NCI-H526 (cell line): Measurements from ENCODE around the gene FAM20C.

Experiments used
- DNase-seq, 2 experiments: peaks; one replicate each; lab custom pipeline; 2025; lab: John Stamatoyannopoulos, UW

Gene FAM20C

DNA sequence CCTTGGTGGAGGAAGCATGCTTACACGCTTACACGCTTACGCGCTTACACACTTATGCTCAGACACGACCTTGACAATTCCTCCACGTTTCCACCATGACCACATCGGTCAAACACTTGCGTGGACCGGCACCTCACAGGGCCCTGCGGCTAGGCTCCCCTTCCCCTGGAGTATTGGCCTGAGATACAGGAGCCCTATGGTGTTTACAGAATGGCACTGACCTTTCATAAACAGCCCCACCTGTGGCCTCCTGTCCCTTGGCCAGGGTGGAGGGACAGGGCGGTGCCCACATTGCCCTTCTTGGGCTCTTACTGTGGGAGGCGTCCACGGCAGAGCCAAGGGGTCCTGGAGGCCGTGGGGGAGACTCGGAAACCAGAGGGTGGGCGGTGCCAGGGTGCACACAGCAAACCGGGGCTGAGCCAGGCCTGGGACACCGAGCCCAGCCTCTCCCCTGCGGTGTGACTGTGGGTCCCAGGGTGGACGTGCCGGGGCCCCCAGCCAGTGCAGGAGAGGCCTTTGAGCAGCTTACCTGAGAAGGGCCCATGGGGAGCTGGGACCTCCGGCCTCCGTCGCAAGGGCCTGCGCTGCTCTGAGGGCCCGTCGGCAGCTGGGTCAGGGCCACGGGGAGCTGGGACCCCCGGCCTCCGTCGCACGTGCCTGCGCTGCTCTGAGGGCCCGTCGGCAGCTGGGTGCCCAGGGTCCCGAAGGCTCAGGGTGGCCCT, 53.4 kb downstream of the FAM20C start:
- no peak for DNase-seq

DNA sequence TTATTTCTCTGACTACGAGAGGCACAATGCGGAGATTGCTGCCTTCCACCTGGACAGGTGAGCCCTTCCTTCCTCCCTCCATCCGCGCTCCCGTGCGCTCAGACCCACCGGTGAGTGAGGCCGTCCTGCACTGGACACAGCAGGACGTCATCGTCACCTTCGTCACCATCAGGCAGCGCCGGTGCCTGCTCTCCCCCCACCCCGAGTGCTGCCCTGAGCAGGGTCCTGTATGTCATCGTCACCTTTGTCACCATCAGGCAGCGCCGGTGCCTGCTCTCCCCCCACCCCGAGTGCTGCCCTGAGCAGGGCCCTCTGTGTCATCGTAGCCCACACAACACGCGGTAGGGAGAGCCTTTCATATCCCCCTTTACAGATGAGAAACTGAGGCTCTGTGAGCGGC, 54.1 kb downstream of the FAM20C start:
- no peak for DNase-seq

DNA sequence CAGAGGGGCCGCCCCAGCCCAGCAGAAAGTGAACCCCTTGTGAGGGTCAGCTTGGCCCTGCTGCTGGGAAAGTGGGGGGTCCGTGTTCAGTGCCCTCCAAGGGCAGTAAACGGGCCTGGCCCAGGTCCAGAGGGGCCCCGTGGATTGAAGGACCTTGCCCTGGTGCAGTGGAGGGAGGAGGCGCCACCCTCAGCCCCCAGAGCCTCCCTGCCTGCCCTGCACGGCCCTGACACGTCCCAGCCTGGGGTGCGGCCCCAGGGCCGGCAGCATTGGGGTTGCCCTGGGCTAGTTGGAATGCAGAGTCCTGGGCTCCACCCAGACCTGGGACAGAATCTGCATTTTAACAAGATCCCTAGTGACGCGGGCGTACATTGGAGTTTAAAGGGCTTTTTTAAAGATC, 54.8 kb downstream of the FAM20C start:
- DNase-seq: no peak

DNA sequence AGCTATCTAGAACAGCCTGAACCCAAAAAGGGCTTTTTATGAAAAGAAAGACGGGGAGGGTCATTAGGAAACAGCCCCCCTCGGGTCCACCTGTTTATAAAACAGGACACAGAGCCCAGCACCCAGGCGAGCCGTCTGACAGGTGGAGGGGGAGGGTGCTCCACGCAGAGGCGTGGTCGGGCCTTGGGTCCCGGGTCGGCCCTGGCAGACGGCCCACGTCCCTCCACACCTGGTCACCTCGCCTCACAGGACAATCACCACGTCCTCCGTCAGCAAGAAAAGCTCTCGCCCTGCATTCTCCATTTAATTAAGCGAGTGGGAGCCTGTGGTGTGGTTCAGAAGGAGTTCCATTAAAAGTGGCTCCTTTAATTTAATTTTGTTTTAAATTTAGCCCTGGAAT, 55.3 kb downstream of the FAM20C start:
- no peak for DNase-seq

DNA sequence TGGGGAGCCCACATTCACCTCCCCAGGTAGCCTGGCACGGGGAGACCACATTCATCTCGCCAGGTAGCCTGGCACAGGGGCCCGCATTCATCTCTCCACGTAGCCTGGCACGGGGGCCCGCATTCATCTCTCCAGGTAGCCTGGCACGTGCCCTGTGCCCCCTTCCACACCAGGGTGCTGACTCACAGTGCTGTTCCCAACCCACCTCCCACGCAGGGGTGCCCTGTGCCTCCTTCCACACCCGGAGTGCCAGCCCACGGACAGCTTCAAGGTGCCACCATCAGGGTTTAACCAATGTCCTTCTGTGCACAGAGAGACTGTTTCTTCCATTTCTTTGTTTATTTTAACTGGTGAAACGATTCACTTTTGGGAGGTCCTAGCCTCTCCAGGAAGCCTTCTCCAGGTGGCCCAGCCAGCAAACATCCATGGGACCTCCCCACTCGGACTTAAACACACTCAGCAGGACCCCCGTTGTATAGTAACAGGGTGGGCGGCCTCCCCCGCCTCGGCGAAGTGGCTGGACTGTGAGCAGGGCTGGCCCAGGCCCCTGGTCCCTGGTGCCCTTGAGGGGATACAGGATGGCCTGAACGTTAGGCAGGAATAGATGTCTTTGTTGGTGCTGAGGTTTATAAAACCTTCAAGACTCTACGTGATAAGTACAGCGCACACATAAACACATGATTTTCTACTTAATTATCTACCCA, 56.5 kb downstream of the FAM20C start:
- no peak for DNase-seq

DNA sequence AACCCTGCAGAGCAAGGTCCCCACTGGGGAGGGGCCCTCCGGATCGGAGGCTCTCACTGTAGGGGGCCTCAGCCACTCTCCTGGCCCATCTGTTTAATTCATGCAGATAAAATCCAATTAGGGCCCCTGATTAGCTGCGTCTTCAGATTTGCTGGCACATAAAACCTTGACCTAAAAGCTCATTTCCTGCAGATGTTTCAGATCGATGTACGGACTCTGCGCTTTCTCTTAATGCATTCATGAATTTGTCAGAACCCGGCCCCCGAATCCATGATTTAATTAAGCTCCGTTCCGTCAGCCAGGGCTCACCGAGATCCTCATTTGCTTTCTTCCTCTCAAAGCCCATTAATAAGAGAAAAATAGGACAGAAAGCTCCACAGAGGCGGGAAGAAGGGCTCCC, 57.6 kb downstream of the FAM20C start:
- no peak for DNase-seq

DNA sequence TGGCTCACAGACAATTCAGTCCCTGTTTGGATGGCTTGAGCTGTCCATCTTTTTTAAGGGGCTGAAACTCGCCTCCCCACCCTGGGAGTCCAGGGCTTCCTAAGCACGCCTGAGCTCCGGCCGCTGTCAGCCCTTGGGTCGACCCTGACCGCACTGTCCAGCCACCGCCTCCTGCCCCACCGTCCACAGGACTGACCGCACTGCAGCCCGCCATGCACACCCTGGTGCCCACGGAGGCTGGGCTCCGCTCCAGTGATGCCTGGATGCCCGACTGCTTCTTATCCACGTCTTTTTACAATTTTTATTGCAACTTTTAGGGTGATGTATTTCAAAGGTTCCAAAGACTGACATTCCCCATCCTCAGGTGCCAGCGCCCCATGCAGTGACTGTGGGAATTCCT, 58.2 kb downstream of the FAM20C start:
- no peak for DNase-seq

DNA sequence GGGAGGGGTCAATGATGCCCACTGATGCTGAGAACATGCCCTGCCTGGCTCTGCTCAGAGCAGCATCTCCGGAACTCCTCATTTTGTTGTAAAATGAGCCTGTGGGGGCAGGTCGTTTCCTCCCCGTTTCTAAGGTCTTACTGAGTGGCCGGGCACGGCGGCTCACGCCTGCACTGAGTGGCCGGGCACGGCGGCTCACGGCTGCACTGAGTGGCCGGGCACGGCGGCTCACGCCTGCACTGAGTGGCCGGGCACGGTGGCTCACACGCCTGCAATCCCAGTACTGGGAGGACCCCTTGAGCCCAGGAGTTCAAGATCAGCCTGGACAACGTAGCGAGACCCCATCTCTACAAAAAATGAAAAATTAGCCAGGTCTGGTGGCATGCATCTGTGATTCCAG, 58.6 kb downstream of the FAM20C start:
- no peak for DNase-seq

DNA sequence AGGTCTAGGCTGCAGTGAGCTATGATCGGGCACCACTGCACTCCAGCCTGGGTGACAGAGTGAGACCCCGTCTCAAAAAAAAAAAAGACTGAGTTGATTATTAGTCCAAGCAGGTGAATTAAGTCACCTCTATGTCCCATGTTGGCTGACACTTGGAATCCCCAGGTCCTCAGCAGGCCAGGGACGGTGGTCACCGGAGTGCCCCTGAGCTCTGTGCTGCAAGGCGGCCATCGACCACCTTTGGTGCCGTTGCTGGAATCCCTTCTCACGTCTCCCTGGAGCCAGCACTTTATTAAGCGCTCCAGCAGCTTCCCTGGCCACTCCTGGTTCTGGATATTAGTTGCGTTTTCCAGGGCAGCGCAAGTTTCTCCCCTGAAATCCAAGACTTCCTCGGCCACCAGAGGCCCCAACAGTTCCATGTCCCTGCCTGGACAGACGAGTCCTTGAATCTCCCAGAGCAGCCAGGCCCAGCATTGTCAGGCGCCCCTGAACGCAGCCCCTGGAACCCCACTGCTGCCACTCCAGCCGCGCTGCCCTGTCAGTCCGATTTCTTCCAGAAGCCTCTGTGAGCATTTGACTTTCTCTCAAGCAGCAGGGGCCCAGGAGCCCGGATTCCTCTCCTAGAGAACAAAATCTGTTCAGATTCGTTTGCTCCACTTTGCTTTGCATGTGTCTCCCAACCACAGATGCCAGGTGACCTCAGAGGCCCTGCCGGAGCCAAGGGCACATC, 59.2 kb downstream of the FAM20C start:
- no peak for DNase-seq

DNA sequence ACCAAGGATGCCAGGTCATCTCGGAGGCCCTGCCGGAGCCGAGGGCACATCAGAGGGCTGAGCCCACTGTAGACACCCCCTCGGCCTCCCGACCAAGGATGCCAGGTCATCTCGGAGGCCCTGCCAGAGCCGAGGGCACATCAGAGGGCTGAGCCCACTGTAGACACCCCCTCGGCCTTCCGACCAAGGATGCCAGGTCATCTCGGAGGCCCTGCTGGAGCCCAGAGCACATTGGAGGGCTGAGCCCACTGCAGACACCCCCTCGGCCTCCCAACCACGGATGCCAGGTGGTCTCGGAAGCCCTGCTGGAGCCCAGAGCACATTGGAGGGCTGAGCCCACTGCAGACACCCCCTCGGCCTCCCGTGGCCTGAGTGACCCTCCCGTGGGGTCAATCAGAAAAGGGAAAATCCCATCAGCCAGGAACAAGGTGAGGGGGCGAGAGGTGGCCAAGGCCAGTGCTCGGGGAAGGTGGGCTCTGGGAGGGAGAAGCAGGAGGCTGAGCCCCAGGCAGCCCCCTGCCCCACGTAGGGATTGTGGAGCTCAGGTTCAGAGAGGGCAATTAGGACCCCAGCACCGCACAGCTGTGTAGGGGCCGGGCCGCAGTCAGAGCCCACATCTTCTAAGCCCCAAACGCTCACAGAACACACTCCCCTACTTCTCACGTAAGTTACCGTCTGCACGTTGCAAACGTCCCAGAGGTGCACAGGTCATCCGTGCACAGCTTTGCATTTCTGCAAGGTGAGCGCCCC, 60.0 kb downstream of the FAM20C start:
- DNase-seq: no peak

DNA sequence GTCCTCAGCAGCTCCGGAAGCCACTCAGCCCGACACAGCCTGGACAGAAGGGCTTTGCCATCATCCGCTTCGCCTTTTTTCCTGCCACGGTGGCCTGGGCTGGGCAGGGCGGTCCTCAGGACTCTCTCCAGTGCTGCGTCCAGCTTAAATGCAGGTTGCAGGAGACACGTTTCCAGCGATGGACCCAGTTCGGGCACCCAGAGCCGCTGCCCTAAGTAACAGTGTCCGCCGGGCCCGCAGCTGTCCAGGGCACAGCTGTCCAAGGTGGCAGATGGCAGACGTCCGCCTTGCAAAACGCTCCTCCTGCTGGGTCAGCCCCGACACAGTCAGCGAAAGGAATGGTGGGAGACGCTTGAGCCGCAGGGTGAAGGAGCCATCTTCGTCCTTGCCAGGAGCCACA, 60.6 kb downstream of the FAM20C start:
- DNase-seq: no peak

DNA sequence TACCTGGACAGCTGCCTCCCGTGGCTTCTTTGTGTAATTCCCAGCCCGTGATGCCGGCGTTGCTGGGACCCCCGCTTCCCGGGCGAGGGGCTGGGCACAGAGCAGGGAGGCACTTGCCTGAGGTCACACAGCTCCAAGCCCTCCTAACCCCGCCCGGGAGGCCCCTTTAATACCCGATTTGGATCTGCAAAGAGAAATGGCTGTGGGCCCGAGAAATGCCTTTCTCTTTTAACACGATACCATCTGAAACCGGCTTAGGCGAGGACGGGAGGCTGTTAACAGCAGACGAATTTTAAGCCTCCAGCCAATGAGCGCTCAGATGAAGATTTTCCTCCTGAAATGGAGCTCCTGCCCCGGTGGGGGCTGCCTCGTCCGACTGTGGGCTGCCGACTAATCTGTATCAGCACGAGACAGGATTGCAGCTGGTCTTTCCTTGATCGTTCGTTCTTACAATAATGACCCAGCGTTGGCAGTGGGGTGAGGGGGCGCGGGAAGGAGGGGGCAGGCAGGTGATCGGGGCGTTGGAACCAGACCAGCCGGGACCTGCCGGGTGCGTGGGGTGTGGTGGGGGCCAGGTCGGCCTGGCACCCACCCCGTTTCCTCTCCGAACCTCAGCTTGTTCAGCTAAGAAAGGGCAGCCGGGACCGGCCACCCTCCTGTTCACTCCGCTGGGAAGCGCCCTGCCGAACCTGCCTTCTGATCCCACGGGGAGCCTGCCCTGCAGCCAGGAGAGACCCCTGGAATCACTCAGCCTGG, 61.4 kb downstream of the FAM20C start:
- no peak for DNase-seq

DNA sequence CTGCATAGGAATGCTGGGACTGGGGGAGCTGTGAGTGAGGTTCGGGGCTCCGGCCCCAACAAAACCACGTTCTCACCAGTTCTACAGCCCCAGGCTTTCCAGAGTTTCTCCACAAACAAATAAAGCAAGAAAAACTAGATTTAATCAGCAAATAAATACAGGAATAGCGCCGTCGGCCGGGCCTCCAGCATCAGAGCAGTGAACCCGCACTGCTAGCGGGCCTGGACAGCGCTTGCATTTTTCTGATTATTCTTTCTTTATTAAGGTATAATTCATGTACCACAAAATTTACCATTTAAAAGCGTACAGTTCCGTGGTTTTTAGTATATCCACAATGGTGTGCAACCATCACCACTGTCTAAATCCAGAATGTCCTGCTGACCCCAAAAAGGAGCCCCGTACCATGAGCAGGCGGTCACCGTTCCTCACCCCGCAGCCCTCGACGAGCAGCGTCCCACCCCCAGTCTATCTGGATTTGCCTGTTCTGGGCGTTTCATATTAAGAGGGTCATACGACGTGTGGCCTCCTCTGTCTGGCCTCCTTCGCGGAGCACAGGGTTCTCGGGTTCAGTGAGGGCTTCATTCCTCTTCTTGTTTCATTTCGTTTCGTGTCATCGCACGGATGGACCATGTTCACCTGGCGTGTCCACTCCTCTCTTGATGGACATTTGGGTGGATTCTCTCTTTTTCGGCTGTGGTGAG, 62.1 kb downstream of the FAM20C start:
- DNase-seq: no peak

DNA sequence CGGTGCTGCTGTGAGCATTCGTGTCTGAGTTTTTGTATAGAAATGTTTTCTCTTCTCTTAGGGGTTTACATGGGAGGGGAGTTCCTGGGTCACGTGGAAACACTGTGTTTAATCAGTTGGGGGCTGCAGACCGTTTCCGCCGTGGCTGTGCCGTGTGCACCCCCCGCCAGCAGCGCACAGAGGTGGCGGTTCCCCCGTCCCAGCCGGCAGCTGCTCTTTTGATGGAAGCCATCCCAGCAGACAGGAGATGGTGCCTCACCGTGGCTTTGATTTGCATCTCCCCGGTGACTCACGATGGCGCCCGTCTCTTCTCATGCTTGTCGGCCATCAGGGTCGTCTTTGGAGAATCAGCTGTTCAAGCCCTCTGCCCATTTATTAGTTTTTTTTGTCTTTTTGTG, 62.7 kb downstream of the FAM20C start:
- peak in 1 of 2 experiments; percentile 57 for DNase-seq

DNA sequence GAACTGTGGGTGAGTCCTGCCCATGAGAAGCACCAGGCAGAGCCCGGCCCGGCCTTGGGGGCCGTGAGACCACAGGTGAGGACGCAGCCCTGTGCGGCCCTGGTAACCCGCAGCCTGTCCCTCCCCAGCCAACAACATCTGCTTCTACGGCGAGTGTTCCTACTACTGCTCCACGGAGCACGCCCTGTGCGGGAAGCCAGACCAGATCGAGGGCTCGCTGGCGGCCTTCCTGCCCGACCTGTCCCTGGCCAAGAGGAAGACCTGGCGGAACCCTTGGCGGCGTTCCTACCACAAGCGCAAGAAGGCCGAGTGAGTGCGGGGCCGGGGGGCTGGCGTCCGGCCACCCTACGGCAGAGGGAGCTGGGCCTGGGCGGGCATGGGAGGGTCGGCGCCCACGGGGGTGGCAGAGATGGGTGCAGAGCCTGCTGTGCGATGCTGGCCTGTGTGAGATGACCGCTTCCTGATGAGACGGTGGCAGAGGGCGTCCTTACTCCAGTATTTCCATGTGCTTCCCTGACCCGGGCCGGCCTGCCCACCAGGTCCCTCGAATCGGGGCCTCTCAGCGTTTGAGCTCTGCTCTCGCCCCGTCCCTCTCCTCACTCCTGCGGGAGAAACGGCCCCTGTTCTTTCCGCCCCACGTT, 63.5 kb downstream of the FAM20C start:
- DNase-seq: no peak

DNA sequence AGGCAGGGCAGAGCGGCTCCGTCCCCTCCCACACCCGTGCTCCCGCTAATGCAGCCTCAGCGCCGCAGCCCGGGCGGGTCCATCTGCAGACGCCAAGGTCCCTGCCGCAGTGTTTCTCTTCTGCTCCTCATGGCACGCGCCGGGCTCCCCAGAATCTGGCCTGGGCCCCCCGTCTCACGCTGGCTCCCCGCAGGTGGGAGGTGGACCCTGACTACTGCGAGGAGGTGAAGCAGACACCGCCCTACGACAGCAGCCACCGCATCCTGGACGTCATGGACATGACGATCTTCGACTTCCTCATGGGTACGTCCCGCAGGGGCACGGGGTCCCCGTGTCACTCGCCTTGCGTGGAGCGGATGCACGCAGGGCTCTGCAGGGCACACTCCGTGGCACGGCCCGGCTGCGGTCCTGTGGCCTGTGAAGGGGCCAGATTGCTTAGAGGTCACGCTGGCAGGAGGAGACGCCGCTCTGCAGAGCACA, 64.1 kb downstream of the FAM20C start:
- DNase-seq: no peak

DNA sequence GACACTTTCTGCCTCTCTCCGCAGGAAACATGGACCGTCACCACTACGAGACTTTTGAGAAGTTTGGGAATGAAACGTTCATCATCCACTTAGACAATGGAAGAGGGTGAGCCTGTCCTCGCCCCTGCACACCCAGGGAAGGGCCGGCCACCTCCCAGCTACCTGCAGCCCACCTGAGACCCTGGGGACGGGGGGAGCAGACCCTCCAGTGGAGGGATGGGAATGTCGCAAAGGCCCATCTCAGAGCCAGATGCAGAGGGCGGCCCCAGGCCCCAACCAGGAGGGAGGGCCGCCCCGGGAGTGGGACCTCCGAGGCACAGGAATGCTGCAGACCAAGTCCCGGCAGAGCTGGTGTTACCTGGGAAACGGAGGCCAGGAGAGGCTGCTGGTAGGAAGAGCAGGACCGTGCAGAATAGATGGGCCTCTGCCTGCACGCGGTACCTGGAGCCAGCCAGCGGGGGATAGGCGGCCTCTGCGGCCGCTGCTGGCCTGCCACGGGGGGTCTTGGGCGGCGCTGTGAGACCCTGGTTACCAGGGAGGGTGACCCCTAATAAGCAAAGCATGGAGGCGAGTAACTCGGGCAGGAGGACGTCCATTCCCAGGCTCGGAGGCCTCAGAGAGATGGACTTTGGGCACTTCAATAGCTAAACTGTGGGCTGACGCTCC, 64.7 kb downstream of the FAM20C start:
- no peak for DNase-seq

DNA sequence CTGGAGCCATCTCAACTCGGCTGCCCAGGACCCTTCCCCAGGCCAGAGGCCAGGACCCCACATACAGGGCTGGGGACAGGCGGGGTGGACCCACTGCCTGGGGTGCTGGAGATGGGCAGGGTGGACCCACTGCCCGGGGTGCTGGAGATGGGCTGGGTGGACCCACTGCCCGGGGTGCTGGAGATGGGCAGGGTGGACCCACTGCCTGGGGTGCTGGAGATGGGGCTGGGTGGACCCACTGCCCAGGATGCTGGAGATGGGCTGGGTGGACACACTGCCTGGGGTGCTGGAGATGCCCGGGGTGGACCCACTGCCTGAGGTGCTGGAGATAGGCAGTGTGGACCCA, 65.2 kb downstream of the FAM20C start:
- DNase-seq: no peak

DNA sequence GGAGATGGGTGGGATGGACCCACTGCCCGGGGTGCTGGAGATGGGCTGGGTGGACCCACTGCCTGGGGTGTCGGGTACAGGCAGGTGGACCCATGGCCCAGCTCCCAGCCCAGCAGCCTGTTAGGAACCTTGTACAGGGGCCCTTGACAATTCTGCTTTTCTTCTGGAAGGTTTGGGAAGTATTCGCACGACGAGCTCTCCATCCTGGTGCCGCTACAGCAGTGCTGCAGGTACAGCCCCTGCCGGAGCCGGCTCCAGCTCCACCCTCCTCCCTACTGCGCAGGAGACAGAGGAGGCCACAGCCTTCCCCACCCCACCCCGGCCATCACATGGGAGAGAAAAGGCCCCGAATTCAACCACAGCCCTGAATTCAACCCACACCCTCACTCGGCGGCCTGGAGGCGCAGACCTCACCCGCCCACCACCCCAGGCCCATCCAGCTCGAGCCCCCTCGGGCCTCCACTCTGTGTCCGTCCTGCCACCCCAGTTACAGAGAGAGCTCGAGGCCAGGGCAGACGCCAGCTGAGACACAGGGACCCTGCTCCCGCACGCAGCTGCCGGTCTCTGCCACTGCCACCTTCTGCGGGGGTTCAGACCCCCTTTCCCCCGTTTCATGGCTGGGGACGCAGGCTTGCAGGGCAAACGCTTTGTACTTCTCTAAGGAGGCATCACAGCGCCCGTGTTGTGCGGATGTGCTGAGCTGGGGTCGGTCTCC, 66.3 kb downstream of the FAM20C start:
- DNase-seq: peak in 1 of 2 experiments; percentile 30

DNA sequence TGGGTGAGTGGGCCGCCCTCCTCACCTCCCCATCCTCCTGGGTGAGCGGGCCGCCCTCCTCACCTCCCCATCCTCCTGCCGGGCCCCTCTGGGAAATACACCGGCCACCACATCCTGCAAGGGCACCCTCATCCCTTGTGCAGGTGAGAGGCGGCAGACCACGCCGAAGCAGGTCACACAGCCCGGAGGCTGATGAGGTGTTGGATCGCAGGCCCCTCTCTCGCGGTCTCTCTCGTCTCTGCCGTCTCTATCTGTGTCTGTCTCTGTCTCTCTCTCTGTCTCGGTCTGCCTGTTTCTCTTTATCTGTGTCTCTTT, 66.8 kb downstream of the FAM20C start:
- no peak for DNase-seq
